Sigmoid colon (tissue), 7 donors: ENCODE results near the gene CACNA1F. TPM values are rescaled to one million over a fixed set of nuclear protein-coding genes. Genes with fewer than 3 reads are reported as not detected.

Experiments used
- DNase-seq: peaks from one replicate; pipeline ENCODE4 v3.0.0-alpha.2; 2019
- H3K27ac ChIP-seq, 4 donors: fragments of 200-600 bp; sonication (generic); one replicate each; pipeline ENCODE4 v1.5.1; 2016 to 2019; ENCODE audit warnings: mild to moderate bottlenecking in 1 of 4
- H3K27me3 ChIP-seq, 3 donors: fragments of 200-600 bp; sonication (generic); one replicate each; pipeline ENCODE4 v1.5.1; 2019; ENCODE audit warnings: mild to moderate bottlenecking in 1 of 3
- H3K36me3 ChIP-seq, 4 donors: fragments of 200-600 bp; sonication (generic); one replicate each; pipeline ENCODE4 v1.5.1; 2016 to 2019
- H3K4me1 ChIP-seq, 4 donors: fragments of 200-600 bp; sonication (generic); one replicate each; pipeline ENCODE4 v1.5.1; 2017 to 2019
- H3K4me3 ChIP-seq, 4 donors: fragments of 200-600 bp; sonication (generic); one replicate each; pipeline ENCODE4 v1.5.1; 2017 to 2019; ENCODE audit warnings: mild to moderate bottlenecking in 2 of 4, moderate library complexity in 1 of 4
- H3K9me3 ChIP-seq, 4 donors: fragments of 200-600 bp in 3 of 4; sonication (generic) in 3 of 4; one replicate each; pipeline versions ENCODE4 v1.5.1 to v1.6.1; 2013 to 2019
- CTCF ChIP-seq, 4 experiments: fragments of 450-650 bp in 3 of 4; fragments of 200-600 bp in 1 of 4; IDR thresholded peaks; one replicate each; pipeline ENCODE4 v1.5.1; 2016 to 2019; ENCODE audit warnings: antibody characterized with exemption in 4 of 4, mild to moderate bottlenecking in 3 of 4, moderate library complexity in 2 of 4
- EP300 ChIP-seq, 4 donors: sonication (generic); formaldehyde crosslinking; IDR thresholded peaks; one replicate each; pipeline ENCODE4 v1.6.1; 2017; ENCODE audit warnings: antibody characterized with exemption in 4 of 4
- POLR2A ChIP-seq, 2 donors: fragments of 450-650 bp; IDR thresholded peaks; one replicate each; pipeline ENCODE4 v1.6.1; 2016; ENCODE audit warnings: antibody characterized with exemption in 2 of 2, mild to moderate bottlenecking in 2 of 2, moderate library complexity in 2 of 2
- POLR2AphosphoS5 ChIP-seq, 4 donors: sonication (generic); formaldehyde crosslinking; IDR thresholded peaks; one replicate each; pipeline ENCODE4 v1.6.1; 2017; ENCODE audit warnings: antibody characterized with exemption in 4 of 4
- WGBS, 2 donors: extraction: QIAGEN DNeasy Blood & Tissue Kit; methylation state at CpG; one replicate each; pipeline ENCODE4 v1.1.7; 2013; 5-methylcytosine and 5-hydroxymethylcytosine counted together
- intact Hi-C: fragments of 100-400 bp; cut with DNase I; formaldehyde crosslinking; loops from one replicate; pipeline ENCODE4 v1.15.1; 2023
- polyA plus RNA-seq, 3 donors: library from polyadenylated mRNA; stranded (reverse); fragments of 200-250 nt; gene quantifications; one replicate each; pipeline ENCODE4 v1.2.3, GENCODE V29; 2013
- total RNA-seq, 4 donors: library from RNA; depleted of rRNA; stranded (reverse); fragments of >200 nt; gene quantifications; one replicate each; pipeline ENCODE4 v1.1.0, GENCODE V29; 2016
- donor health status: healthy with polysubstance abuse.
- donor health status: Bipolar disorder and iron deficiency.
- donor health status: healthy.

Gene CACNA1F
- total and polyA plus RNA-seq, 7 donors = under 0.01 to 0.70 (median 0.15) TPM; not detected in 3

- Histone ChIP-seq H3K36me3 (no peaks in the 10 kb centered on the region), H3K27ac (no peak overlapping the region), H3K9me3 (no peaks in the 10 kb centered on the region), H3K4me3 (no peak overlapping the region), H3K4me1 (no peaks in the 10 kb centered on the region), H3K27me3 (no peaks in the 10 kb centered on the region)
- DNase-seq = no peak
- intact Hi-C loops = no loop called here
- 83 to 84% methylated on average over 1 of the region's 1 CpG for WGBS, 2 donors
- TF ChIP-seq POLR2A (IDR thresholded peaks at IDR 0.05) (no peak), POLR2AphosphoS5 (IDR thresholded peaks at IDR 0.05) (no peak), EP300 (IDR thresholded peaks at IDR 0.05) (no peak), CTCF (IDR thresholded peaks at IDR 0.05) (no peak)
Observed at GRCh38 chrX:49212861-49213260, 20.3 kb downstream of the CACNA1F start.

GRCh38 chrX:49212209-49212608 is 20.9 kb downstream of the CACNA1F start:
- Histone ChIP-seq H3K36me3 (no peaks in the 10 kb centered on the region), H3K27ac (no peak overlapping the region), H3K27me3 (no peaks in the 10 kb centered on the region), H3K4me1 (no peaks in the 10 kb centered on the region), H3K9me3 (no peaks in the 10 kb centered on the region), H3K4me3 (no peak overlapping the region)
- intact Hi-C loops = no loop called here
- DNase-seq = no peak
- WGBS, 2 donors = 89 to 93% methylated on average over 2 of the region's 2 CpGs
- TF ChIP-seq EP300 (IDR thresholded peaks at IDR 0.05) (no peak), POLR2A (IDR thresholded peaks at IDR 0.05) (no peak), CTCF (IDR thresholded peaks at IDR 0.05) (no peak), POLR2AphosphoS5 (IDR thresholded peaks at IDR 0.05) (no peak)

- no peak overlapping the region for H3K27ac ChIP-seq
- no peak overlapping the region for H3K4me3 ChIP-seq
- no peaks in the 10 kb centered on the region for H3K4me1 ChIP-seq
- DNase-seq = no peak
- TF ChIP-seq CTCF (IDR thresholded peaks at IDR 0.05) = no peak
- TF ChIP-seq POLR2AphosphoS5 (IDR thresholded peaks at IDR 0.05) = no peak
- TF ChIP-seq POLR2A (IDR thresholded peaks at IDR 0.05) = no peak
- TF ChIP-seq EP300 (IDR thresholded peaks at IDR 0.05) = no peak
- WGBS, 2 donors = 87 to 88% methylated on average over 9 of the region's 9 CpGs
- no peaks in the 10 kb centered on the region for H3K9me3 ChIP-seq
- no peaks in the 10 kb centered on the region for H3K36me3 ChIP-seq
- intact Hi-C loops = no loop called here
- no peaks in the 10 kb centered on the region for H3K27me3 ChIP-seq
Observed at GRCh38 chrX:49211074-49211473, 22.1 kb downstream of the CACNA1F start.

GRCh38 chrX:49210406-49210805 is 22.7 kb downstream of the CACNA1F start:
- Histone ChIP-seq H3K4me3 (no peak overlapping the region), H3K36me3 (no peaks in the 10 kb centered on the region), H3K27ac (no peak overlapping the region), H3K4me1 (no peaks in the 10 kb centered on the region), H3K27me3 (no peaks in the 10 kb centered on the region), H3K9me3 (no peaks in the 10 kb centered on the region)
- WGBS, 2 donors = 79 to 88% methylated on average over 8 of the region's 8 CpGs
- intact Hi-C loops = no loop called here
- DNase-seq = no peak
- TF ChIP-seq CTCF (IDR thresholded peaks at IDR 0.05) = no peak
- TF ChIP-seq POLR2AphosphoS5 (IDR thresholded peaks at IDR 0.05) = no peak
- TF ChIP-seq EP300 (IDR thresholded peaks at IDR 0.05) = no peak
- TF ChIP-seq POLR2A (IDR thresholded peaks at IDR 0.05) = no peak
